Activated T-cell treated with anti-CD3 and anti-CD28 coated beads, Interleukin-2, amount 50 U/mL, for 48 hours (primary cell): Measurements from ENCODE around the gene NME3.

Source experiments
- DNase-seq, 2 experiments: peaks; one replicate each; pipeline ENCODE4 v3.0.0-alpha.2; 2020

NME3 gene

DNA sequence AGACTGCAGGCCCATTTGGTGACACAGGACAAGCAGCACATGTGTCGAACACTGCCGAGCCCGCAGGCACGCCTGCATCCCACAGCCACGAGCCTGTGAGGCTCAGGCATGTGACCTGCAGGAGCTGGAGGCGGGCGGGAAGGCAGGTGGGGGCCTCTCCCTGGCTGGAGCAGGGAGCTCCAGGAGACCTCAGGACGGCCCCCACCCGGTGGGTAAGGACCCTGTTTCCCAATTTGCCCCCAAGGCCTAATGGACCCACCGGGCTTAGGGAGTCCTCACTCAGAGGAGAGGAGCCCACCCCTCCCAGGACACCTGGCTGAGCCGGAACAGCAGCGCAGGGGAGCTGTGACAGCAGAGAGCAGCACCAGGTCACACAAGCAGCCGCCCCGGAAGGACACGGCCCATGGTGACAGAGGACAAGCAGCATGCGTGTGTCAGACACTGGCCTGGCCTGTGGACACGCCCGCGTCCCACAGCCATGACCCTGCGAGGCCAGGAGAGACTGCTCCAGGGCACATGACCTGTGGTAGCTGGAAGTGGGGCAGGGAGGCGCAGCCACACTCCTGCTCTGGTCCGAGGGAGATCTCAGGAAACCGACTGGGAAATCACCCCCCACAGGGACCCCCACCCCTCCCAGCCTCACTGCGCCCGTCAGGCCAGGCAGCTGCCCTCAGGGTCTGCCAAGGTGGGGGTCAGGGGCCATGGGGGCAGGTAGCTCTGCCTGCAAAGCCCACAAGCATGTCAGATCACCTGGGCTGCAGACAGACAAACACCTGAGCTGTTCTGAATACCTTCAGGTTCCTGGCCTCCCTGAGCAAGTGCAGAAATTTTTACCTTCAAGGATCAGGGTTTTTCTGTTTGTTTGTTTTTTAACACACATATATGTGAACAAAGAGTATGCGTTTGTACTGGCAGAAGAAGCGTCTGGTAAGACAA lies 8.7 kb upstream of the NME3 start:
- DNase-seq, result no peak

DNA sequence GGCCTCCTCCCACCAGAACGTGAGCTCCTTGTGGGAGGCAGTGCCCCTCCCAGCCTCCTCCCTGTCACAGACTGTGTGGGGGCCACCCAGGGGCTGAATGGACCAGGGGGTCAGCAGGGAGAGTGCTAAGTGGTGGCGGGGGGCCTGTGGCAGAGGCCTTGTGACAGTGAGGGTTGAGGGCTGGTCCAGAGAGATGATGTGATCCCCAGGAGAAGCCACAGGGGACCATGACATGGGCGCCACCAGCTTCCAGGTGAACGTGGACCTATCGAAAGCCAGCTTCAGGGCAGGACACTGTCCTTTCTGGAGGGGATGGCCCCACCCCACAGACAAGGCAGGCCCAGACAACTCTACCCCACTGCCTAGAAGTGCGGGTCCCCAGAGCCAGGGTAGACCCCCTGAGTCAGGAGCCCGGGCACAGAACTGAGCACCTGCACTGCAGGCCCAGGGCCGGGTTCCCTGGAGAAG lies 7.9 kb upstream of the NME3 start:
- no peak for DNase-seq

DNA sequence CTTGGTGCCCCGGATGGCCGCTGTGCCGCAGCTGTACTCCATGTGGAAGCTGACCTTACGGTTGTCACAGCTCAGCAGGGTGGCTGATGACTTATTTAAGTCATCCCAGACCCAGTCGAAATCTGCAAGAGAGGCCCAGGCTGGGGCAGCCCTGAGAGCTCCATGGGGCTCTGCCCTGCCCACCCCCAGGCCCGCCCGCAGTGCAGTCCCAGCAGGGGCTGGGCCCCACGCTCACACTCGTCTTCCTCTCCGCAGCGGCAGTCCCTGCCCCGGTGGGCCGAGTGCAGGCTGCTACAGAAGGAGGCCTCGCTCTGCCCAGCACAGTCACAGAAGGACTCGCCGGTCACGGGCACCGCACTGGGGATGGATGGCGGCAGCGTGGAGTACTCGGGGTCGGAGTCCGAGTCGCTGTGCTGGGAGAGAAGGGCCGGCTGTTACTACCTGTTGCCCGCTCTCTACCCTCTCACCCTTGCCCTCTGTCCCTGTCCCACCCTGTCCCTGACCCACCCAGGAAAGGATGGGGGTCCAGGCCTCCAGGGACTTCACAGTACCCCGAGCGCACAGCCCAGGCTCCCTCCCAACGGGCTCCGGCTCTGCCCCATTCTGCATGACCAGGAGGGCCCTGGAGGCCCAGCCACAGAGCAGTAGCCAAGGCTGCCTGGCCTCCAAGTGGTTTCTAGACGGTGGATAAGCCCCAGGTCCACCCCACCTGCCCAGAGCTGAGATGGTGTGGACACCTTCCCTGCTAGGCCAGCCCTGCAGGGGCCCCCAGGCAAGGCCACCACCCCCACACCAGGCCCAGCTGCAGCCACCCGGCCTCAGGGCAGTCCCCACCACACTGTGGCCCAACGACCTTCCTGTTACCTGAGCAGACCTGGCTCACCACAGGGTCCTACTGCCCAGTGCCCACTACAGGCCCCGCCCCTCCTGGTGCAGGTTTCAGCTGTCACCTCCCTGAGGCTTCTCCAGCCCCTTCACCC lies 7.1 kb upstream of the NME3 start:
- DNase-seq, result no peak

DNA sequence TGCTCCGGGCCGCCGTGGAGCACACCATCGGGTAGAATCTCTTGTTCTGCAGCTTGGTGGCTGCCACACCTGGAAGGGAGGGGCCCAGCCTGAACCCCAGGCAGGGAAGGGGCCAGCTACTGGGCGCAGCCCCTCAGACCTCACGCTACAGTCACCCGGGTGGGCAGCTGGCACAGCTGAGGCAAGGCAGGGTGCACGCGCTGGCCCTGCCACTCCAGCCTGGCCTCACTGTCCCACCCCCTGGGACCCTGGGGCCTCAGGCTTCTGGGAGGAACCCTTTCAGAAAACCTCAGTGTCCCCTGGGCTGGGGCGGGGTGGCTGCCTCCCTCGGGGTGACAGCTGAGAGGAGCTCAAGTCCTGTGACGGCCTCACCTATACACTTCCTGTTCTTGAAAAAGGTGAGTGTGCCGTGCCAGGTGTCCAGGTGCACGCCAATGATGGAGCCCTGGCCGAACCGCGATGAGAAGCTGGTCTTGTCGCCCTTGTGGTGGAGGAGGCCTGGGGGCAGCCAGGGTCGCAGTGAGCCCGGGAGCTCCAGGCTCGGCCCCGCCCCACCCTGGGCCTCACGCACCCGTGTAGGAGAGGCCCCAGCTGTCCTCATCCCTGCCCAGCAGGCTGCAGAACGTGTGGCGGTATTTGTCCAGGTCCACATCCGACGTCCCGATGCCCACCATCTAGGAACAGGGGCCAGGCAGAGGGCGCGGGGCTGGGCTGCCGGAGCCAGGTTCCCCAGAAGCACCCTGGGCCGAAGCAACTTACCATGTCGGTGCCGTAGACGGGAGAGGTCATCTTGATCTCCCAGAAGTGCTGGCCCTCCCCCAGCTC lies 6.2 kb upstream of the NME3 start:
- no peak for DNase-seq

DNA sequence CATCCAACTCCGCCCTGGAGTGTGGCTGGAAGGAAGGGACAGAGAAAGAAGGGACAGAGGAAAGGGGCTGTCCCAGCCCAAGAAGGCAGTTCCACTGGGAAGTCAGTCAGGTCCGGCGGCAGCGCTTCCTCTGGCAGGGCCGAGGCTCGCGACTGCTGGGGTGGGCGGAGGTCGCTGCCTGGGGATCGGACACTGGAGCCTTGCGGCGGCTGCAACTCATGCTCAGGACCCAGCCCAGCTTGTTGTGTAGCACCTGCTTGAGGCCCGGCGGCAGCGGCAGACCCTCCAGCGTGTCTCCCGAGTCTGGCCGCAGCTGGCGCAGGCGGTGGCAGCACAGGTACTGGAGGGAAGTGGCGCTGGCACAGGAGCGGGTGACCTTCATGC lies 5.6 kb upstream of the NME3 start:
- no peak for DNase-seq

DNA sequence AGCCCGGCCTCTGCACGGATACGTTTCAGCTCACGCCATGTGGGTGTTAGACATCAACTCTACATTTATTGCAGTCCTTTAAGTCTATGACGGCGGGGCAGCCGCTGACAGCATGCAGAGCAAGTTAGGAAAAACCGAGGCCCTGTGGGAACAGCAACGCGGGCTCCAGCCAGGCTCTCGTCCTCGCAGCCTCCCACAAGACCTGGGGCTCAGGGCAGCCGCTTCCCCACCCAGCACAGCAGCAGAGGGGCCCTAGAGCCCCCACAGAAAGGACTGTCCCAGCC lies 5.3 kb upstream of the NME3 start:
- no peak for DNase-seq

DNA sequence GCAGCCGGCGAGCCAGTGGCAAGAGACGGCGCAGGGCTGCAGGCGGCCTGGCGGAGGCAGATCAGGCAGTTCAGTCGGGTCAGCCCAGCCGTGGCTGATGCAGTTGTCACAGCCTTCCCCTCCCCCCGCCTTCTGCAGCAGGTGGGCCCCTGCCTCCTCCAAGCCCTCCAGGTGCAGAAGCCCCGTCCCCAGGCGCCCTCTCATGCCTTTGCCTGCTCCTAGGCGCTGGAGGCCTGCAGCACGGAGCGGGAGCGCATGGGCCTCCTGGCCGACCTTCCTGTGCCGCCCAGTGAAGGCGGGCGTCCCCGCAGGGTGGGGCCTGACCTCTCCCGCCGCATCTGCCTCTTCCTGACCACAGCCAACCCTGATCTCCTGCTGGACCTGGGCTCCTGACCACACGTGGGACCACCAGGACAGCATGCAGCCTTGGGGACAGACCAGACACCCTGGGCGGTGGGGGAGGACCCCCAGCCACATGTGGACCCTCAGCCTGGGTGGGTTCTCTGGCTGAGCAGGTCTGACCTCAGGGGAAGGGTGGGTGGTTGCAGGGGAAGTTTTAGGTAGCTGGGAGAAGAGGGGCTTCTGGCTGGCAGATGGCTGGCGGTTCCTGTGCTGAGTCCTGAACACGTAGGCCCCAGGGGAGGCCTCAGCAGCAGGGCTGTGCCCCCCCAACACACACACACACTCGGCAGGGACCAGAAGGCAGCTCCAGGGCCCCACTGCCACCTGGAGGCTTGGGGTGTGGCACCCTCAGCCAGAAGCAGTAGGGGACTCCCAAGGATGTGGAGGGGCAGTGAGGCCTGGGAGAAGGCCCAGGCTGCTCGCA lies 4.7 kb upstream of the NME3 start:
- DNase-seq, result no peak

DNA sequence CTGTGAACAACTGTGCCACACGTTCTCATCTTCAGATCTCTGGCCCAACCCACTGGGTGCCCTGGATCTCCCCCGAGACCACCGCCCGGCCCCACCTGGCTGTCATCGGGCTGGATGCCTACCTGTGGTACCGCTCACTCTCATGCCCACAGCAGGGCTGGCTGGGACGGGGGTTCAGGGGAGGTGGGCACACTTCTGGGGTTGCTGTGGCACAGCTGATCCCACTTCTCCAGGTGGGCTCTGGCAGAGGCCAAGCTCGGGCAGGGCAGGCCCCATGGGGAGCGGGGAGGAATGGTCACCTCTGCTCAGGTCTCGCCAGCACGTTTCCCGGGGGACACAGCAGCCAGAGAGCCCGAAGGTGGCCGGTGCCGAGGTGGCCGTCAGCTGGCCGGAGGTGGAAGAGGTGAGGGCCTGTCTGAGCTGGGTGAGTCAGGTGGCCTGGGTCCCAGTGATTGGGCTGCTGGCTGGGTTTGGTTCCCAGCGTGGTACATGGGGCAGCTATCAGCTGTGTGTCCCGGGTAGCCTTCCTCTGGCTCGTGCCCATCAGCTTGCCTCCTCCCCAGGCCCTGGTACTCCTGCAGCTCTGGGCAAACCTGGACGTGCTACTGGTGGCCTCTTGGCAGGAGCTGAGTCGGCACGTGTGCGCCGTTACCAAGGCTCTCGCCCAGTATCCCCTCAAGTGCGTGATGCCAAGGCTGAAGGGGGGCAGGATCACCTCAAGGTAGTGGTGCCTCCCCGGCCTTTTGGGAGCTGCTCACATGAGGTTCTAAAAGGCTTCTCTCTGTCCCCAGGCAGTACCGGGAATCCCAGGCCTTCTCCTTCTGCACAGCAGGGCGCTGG lies 3.9 kb upstream of the NME3 start:
- no peak for DNase-seq

DNA sequence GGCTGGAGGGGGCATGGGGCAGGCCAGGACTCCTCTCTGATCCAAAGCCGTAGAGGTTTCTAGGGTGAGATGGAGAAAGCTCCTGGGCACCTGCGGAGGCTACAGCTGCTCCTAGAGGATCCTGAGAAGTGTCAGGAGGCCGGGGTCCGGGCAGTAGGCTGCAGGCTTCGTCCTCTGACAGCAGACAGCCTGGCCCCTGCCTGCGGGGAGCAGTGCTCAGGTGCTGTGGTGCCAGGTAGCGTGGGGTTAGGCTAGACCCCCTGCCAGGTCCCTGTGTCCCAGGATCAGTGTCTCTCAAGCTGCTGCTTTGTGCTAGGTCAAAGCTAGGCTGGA lies 3.1 kb upstream of the NME3 start:
- DNase-seq, result no peak

DNA sequence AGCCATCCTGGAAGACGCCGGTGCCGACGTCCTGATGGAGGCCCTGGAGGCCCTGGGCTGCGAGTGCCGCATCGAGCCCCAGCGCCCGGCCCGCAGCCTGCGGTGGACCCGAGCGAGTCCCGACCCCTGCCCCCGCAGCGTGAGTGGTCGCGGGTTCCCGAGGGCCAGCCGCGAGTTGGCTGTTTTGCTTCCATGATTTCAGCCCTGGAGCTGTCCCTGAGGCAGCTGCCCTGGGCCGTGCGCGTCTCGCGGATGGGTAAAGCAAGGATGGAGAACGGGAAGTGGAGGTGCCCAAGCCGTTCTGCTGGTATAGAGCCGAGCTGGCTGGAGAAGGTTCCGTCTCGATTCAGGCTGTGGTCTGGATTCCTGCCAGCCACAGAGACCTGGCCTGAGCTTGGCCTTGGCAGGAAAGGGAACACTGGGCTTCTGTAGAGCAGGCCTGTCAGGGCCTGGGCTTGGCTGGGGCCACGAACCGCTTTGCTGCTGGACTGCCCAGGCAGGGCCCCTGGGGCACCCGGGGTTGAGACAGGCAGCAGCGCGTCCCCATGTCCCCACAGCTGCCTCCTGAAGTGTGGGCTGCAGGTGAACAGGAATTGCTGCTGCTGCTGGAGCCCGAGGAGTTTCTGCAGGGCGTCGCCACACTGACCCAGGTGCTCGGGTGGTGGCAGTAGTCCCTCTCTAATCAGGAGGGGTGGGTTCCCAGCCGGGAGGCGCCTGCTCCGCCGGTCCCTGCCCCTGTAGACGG lies 2.5 kb upstream of the NME3 start:
- DNase-seq, result no peak

DNA sequence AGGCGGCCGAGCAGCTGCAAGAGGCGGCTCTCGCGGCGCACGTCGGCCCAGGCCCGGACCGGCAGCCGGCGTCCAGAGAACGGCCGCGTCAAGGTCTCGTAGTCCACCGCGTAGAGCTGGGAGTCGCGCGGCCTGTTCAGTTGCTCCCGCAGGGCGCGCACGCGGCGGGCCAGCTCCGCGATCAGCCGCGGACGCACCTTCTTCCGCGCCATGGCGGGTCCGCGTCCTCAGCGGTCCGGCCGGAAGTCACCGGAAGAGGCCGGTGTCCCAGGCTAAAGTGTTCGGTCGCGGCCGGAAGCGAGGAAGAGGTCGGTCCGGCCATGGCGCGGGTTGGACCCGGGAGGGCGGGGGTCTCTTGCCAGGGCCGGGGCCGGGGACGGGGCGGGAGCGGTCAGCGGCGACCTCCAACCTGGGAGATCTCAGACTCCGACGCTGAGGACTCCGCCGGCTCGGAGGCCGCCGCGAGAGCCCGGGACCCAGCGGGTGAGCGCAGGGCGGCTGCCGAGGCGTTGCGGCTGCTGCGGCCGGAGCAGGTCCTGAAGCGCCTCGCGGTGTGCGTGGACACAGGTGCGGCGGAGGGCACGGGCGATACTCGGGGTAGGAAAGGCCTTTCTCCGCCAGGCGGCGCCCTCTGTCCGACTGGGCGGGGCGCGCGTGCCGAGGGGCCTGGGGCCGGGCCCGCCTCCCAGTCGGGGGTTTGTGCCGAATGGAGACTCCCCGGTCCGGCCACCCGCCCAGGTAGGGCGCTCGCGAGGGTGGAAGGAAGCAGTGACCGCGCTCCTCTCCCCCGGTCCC lies 1.8 kb upstream of the NME3 start, which contains the start of gene MRPS34:
Gene MRPS34 (minus strand): TSS at position 227 of the 795 bp plus-strand sequence. CDS start 15 bp downstream, at position 212.
- DNase-seq, result peak; percentile 89 to 90

DNA sequence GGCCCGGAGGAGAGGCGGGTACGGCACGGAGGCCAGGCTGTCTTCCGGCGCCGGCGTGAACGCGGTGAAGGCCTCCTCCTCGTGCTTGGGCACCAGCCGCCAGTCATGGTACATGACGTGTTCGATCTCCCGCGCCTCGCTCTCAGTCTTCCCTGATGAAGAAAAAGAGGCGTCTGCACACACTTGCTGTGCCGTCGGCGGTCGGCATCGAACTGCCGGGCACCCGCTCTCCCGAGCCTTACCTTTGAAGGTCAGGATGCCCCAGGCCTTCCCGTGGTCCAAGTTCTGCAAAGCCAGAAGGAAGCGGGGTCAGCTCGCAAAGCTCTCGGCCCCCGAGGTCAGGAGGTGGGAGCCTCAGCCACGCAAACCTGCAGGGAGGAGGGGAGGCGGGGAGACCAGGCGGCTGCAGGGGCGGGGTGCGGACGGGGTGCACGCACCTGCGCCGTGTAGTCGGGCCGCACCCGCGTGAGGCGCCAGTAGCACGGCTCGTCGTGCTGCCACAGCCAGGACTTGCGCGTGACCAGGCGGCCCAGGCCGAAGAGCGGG lies 1.1 kb upstream of the NME3 start, which contains the start of gene EME2:
Gene EME2 (plus strand): TSS at position 449 of the 546 bp plus-strand sequence. CDS start 418 bp downstream, outside the sequence.
- peak; percentile 76 to 78 for DNase-seq

DNA sequence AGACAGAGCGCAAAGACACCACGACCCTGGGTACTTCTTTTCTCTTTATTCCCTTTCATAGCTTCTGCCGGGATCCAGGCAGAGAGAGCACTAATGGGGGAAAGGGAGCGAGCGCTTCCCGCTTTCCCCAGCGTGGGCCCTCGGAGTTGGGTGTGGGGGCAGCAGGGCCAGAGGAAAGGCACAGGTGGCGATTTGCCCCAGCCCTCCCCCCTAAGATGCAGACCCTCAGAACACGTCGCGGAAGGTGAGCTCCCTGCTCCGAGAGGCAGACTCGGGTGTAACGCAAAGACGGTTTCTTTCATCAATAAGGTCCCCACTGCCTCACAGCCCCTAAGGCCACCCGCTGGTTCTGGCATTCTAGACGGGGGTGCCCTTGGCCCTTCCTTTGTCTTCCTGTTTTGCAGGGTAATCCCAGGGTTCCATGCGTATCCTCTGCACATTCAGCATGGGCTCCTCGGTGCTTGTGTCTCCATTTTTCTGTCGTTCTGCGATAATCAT lies 570 bp upstream of the NME3 start:
- no peak for DNase-seq

DNA sequence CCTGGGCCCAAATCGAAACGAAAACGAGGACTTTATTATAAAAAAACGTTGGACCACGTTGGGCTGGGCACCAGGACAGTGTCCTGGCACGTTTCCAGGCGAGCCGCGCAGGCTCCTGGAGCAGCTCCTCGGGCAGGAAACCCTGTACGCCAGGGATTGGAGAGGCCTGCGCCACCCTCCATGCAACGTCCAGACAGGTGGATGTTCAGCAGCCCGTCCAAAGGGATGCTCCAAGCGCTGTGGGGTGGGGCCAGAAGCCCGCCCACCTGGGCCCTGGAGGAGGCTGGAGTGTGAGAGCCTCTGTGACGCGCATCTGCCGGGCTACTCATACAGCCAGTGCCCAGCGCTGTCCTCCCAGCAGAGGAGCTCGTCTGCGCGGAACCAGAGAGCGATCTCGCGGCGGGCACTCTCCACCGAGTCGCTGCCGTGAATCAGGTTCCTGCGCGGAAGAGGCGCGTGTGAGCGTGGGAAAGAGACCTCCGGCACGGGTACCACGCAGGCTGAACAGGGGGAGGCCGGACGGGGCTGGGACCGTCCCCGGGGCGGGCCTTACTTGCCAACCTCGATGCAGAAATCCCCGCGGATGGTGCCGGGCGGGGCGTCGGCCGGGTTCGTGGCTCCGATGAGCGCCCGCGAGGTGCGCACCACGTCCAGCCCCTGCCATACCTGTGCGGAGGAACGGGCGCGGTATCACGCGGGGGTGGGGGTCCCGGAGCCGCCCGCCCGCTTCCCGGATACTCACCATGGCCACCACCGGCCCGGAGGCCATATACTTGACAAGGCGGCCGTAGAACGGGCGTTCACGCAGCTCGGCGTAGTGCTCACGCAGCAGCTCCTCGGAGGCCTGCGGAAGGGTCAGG lies 785 bp downstream of the NME3 start:
- peak; percentile 67 to 76 for DNase-seq

DNA sequence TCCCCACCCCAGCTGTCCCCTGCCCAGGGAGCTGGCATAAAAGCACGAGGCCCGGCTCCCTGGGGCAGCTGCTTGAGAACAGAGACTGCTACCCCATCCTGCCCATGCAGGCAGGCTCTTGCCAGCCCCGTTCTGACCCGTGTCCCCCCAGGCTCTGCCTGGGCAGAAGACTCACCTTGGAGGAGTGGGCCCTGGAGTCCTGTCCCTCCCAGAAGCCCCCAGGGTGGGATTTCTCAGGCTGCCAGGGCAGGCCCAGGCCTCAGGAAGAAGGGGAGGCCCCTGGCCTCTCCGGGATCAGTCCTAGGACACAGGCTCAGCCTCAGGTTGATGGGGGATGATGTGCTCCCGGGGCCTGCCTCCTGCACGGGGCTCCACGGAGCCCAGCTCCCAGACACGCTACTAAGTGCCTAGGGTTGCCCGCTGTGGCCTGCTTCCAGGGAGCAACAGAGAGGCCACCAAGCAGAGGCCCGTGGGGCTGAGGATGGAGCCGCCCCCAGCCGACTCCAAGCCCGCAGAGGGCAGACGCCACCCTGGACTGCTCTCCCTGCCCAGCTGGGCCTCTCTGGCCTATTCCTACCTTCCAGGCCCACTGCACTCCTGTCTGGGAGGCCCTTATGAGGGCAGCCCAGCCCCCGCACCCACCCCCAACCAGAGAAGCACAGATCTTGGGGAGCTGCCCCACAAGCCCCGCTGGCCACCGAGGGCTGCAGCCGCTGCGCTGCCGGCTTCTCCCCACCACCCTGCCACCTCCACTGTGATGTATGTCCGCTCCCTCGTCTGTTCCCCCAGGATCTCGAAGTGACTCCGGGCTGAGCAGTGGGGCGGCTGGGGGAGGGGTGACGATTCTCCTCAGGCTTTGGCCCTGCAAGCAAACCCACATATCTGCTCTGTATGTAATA lies 1.7 kb downstream of the NME3 start:
- no peak for DNase-seq

DNA sequence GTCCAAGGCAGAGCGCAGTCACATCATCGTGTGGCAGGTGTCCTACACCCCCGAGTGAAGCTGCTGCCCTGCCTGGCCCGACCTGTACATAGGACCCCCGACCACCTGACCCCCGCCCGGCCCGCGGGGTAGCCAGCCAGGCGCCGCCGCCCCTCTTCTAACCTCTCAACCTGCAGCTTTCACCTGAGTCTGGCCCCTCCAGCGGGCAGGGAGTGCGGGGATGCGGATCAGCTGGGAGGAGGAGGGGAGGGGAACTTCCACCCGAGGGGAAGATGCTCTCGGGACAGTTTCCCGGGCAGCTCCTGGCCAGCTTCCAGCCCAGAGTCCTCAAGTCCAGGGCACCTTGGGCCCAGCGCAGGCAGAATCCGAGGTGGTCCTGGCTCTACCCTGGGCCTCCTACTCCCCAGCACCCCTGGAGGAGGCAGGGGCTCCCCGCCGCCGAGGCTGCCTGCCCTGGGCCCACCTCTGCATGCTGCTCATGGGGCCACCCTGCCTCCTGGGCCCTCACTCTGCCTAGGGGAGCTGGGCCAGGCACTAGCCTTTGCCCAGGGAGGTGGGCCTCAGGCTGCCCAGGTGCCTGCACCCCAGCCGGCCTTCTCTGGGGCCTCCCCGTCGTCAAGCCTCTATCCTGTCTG lies 2.5 kb downstream of the NME3 start:
- no peak for DNase-seq
